Central memory CD4-positive, alpha-beta T cell (primary cell): ENCODE measurements around the gene ERBB2.
"Not testable (repeated sequence)": the region's sequence is repeated elsewhere in the genome, so short reads cannot be mapped to it uniquely, and the experiment has no call there.

Experiments
- DNase-seq: peaks from one replicate; pipeline ENCODE4 v3.0.0; 2022

The ERBB2 gene

DNA sequence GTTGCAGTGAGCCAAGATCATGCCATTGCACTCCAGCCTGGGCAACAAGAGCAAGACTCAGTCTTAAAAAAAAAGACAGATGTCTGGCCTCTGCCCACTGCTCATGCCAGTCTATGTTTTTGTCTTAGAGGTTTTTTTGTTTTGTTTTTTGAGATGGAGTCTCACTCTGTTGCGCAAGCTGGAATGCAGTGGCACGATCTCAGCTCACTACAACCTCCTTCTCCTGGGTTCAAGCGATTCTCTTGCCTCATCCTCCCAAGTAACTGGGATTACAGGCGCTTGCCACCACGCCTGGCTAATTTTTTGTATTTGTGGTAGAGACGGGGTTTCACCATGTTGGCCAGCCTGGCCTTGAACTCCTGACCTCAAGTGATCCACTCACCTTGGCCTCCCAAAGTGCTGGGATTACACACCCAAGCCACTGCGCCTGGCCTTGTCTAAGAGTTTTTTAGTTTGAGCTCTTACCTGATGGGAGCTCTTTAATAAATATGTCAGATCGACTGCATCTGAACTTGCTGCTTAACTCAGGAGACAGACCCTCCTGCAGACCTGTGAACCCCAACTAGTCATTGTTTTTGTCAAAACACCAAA, 48.7 kb downstream of the ERBB2 start:
- DNase-seq: not testable (repeated sequence)

DNA sequence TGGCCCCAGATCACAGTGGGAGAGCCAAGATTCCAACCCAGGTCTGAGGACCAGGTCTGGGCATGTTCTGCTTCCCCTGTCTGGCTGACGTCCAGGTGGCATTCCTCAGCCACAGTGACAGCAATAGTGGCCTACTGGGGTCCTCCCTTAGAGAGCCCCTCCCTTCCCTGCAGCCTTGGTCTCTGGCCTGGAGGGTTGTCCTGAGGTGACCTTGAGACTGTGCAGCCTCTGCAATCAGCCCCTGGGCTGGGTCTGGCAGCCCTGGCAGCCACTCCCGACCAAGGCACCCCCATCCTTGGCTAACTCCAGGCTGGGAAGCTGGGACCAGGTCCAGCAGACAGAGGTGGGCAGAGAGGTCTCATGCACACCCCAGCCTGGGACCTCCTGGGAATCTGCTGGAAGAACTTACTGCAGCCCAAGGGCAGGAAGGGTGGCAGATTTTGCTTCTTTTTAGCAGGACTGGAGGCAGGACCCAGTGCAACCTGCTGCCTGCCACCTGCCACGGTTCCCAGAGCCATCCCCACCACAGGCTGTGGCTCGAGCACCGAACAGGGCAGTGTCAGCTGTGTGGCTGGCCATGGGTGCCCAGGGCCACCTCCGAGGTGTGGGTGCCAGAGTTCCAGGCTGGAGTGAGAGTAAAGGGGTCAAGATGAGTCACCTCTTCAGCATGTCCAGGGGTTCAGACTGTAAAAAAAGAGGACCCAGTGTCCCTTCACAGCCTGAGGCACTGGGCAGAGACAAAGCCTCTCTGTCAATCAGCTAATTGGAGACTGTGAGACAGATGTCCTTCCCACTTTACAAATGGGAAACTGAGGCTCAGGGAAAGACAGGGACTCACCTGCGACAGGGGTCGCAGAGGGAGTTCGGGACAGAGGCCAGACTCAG, 50.5 kb downstream of the ERBB2 start:
- no peak for DNase-seq

DNA sequence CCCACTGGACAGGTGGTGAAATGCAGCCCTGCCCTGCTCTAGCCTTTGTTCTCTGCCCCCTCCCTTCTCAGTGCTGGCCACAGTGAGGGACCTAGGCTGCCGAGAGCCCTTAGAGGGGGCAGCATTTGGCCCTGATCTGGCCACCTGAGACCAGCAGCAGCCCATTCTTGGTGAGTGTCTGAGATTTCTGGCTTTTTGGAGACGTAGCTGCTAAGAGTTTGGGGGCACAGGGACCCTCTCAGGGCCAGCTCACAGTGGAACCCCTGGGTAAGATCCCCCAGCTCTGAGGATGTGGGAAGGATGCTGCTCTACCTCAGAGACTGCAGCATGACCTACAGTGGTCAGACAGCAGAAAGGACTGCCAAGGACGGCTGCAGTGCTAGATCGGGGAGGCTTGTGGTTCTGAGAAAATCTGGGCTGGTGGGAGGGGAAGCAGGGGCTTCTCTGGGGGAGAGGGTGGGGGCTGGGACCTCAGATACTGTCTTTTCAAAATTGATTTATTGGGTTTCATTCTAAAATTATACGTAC, 51.2 kb downstream of the ERBB2 start:
- no peak for DNase-seq

DNA sequence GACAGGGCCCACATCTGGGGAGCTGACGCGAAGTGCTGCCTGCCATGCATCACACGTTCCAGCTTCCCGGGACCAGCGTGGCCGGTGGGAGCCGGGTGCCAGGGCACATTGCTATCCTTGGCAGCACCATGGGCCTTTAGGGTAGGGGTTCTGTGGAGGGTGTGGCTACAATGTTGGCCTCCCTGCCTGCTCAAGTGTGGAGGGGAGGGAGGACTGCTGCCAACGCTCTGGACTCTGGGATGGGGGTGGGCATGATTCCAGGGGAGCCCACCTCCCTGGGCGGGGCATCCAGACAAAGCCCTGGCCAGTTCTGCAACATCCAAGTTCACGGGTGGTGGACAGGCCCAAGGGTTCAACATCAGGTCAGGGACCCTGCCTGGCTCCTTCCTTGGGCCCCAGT, 51.8 kb downstream of the ERBB2 start:
- no peak for DNase-seq

DNA sequence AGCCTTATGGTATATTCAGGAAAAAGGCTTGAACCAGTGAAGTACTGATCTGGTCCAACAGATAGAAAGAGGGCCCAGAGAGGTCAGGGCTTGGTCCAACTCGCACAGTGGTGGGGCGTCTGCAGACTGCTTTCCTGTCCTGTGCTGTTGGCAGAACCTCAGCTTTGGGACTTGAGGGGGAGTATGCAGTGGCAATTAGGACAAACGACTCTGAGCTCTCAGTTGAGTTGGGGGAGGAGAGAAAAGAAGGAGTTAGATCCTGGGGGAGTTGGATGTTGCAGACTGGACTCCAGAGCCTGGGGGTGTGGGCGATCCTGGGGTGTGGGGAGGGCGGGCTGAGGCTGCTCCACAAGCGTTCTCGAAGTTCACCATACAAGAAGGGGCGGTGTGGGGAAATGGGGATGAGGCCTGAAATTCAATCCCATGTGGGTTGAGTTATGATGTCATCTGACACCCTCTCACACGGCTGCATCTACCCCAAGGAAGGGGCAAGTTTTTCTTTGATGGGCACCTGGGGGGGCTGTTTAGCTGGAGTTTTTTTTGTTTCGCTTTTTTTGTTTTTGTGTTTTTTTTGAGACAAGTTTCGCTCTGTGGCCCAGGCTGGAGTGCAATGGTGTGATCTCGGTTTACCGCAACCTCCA, 52.5 kb downstream of the ERBB2 start:
- DNase-seq: no peak

DNA sequence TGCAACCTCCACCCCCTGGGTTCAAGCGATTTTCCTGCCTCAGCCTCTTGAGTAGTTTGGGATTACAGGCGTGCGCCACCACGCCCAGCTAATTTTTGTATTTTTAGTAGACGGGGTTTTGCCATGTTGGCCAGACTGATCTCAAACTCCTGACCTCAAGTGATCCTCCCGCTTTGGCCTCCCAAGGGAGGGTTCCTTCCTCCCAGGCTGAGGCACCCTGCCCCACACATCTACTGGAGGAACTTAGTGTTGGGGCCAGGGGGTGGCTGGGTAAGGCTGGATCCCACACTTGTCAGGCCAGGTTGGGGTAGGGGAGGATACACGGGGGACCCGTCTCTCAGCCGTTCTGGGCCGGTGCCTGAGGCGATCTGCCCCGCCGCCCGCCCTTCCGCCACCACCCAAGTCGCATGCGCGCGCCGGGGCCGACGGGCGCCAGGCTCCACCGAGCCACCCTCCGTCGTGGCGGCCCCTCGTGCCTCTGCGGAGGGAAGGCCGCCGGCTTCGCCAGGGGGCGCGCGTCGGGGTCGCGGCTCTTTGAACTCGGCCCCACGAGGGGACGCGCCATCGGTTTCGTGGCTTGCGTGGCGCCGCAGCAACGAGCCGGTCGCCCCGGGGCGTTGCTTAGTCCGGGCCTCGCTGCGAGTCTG, 53.8 kb downstream of the ERBB2 start:
- no peak for DNase-seq

DNA sequence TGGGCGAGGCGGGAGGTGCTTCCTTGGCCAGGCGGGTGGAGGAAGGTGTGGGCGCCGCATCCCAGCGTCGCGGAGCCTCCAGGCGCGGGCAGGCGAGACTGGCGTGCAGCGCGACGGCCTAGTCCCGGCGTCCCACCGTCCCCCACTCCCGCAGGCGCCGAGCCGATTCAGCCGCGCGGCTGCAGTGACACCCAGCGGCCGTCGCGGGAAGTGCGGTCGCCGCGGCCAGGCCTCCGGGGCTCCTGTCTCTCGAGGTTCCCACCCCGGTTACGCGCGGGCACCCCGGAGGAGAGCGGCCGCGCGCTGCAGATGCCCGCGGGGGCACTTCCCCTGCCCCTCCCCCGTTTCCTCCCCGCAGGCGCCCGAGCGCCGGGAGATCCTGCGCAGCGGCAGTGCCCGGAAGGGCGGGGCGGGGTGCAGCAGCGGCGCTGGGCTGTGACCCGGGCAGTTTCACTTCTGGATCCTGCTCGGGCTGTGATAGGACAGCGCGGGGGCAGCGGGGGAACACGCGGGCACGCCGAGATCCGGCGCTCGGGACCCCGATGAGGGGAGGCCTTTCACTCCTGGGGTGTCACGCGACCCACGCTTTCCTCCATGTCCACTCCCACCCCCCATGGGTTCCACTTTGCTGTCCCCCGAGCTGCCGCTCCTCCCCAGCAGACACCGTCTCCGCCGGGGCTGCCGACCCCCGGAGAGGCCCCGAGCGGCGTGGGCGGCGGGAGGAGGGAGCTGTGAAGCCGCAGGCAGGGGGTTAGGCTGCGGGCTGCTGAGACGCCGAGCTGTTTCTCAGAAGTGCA, 54.5 kb downstream of the ERBB2 start:
- DNase-seq: peak; percentile 99

DNA sequence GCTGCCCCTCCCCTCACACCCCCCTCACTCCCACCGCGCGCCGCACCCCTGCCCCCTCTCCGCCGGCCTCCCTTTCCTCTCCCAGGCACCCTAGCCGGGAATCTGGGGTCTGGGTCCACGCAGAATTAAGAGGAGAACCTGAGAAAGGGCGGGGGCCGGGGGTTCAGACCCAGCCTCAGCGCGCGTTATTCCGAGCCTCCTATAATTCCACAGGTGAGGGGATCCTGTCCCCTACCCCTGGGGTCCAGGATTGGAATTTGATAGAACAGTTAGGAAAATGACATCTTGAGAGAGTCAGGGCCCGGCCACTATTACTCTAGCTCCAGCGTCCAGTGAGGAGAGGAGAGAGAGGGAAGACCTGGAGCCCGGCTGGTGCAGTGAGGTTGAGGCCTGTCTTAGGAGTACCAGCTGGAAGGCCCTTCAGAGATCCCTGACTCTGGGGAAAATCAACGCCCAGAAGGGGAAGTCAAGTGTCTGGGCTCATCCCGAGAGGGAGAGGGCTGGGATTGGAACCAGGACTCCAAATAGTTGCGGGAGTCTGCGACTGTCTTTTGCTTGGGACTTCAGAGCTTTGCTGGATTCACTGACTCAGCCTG, 55.2 kb downstream of the ERBB2 start:
- DNase-seq: no peak

DNA sequence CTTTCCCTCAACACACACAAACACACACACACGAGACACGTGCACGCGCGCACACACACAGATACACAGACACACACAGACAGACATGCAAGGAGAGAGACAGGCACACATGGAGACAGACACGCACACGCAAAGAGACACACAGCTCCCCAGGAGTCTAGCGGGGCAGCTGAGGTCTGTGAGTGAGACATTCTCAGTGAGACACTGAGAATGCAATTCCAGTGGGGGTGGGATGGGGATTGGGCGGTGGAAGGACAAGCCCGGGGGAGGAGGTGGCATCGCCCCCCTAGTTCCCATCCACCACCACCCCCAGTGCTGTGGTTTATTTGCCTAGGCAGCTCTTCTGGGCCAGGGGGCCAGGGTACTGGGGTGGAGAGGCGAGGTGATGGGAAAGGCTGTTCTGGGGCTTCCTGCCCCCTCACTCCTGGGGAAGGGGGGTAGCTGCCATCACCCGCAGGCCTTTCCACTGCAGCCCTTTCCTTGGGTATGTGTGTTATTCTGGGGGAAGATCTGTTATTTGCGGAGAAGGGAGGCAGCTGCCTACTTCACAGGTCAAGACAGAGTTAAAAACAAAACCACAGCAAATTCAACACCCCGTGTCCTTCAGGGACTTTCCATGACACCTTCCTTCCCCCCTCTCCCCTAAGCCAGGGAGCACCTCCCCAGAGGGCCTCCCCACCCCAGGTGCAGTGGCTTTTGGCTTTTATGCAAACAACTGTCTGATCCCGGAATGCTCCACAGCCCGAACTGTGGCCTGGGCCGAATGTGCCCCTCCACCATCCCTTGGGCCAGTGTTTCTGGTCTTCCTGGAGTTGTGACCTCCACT, 55.9 kb downstream of the ERBB2 start:
- DNase-seq: peak; percentile 70

DNA sequence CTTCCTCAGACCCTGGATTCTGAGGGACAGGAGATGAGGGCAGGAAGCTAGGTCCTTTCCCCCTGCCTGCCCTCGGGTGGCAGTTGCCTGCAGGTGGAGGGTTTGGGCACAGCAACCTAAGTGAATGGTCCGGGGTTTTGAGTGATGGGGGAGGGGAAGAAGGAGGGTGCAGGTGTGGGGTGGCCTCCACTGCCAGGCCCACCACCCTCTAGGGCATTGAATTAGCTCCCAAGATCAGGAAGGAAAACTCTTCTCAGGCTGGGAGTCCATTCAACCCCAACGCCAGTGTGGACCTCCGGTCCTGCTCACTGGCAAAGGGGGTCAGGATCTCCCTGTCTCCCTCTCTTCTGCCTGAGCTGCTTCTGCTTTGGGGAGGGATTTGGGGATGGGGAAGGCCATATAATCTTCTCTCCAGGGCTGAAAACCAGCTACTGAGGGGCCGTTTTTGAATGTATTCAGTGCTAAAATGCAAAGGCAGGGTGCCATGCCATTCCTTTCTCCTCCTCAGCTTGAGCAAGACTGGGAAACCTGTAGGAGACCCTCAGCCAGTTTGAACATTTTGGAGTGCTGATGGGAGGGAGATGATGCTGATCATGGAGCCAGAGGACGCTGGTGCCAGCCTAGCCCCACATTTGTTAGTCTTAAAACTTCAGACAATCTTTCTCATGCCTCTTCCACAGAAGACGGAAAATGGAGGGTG, 56.7 kb downstream of the ERBB2 start:
- DNase-seq: no peak

DNA sequence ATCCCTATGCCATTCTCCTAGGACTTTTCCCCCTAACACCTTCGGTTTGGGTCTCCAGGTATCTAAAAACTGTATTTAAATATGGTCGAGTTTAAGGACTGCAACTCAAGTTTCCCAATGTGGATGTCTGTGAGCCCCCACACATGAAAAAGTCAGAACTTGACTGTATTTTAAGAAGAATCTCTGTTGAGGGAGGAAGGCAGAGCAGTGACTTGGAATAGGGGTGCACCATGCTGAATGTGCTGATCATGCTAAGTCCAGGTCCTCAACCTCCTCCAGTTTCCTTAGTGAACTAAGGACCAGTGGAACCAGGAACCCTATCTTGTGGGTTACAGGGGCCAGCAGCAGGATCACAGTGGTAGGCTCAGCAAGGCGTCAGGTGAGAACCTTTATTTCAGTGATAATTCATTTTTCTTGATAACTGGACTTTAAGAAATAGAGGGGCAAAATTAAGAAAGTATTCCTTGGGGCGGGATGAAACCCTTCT, 57.4 kb downstream of the ERBB2 start:
- DNase-seq: no peak

DNA sequence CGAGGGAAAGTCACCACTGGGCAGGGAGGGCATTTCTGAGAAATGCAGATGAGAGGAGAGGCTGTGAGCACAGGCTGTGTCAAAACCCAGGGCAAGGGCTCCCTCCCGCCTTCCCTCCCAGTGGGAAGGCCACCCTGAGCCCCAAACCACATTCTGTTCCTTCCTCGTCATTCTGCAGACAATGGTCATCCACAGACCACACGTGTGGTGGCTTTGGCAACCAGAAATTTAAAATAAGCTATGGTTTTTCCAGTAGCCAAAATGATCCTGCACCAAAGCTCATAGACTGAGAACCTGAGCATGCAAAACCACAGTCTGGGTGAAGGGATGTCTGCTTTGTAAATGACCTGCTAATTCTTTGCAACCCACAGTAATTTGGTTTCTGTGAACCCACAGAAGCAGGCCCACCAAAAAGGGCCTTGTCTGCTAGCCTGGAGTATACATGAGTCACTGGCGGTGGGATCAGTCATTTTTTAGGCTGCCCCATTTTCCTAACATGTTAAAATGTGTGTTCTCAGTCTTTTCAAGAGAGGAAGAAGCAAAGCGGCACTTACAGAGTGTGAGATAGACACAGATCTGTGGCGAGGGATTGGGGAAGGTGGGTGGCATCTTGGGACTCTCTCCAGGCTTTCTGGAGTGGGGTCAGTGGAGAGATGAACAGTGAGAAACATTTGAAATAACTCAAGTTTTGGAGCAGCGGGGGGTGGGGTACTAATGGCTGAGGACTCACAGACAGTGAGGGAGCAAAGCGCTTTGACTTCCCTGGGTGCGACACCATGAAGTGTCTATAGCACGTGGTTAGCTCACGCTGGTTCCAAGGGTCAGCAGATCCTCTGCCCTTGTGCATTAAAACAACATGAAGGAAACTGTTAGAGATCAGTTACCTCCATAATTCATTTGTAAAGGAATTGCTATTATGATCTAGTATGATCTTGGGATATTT, 58.3 kb downstream of the ERBB2 start:
- DNase-seq: peak; percentile 52

DNA sequence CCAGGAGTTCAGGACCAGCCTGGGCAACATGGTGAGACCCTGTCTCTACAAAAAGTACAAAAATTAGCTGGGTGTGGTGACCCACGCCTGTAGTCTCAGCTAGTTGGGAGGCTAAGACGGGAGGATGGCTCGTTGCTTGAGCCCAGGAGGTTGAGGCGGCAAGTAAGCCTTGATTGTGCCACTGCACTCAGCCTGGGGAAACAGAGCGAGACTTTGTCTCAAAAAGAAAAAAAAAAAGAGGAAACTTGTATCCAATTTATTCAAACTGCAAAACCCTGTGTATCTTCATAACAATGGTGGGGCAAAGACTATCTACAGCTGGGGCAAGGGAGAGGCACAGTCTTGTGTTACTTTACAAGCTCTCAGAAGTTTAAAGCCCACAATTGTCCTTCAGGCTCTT, 59.3 kb downstream of the ERBB2 start:
- DNase-seq: no peak

DNA sequence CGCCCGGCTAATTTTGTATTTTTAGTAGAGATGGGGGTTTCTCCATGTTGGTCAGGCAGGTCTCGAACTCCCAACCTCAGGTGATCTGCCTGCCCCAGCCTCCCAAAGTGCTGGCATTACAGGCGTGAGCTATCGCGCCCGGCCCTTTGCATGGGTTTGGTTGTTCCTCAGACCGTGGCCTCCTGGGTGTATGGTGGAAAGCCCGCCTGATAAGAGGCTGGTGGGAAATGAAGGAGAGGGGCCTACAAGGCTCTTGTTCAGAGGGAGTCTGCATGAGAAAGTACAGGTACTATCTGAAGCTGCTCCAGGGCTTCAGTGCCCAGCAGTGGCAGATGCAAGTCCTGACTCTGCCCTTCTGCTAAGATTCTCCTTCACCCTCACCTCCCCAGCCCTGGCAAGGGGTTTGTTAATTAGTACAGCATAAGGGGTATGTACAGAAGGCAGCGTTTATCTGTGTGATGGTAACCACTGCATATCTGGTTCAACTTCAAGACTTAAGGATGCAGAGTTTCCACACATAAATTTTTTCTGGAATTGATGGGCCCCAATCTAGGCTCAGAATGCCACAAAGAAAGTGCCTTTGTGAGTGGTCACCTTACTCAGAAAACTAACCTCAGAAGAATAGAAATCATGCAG, 62.1 kb downstream of the ERBB2 start:
- no peak for DNase-seq

DNA sequence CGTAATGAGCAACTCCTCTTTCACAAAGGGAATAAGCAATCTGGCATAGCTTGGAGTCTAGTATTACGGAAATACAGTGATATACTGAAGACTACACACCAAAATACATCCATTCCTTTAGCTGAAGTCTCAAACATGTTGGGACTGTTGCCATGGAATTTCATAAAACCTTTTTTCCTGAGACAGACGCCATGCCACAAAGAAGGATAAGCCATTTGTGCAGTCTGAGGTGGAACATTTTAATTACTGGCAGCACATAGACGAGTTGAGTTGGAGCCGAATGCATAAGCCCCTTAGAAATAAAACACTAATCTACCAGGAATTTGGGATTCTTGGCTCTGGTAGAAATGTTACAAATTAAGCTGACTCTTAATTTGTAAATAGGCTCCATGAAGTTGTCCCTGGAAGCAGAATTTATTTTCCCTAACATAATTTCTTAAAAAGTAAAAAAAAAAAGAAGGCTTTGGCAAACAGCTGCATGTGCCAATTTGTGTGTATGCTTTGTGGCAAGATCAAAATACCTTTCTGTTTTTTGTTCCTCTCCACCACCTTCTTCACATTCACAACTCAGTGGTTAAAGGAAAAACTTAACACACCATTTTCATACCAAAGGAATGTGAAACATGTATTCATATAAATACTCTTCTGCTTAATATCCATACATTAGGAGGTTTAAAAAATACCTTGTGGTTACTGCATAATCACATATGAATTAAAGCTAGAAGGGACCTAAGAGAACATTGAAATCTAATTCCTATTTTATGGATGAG, 63.4 kb downstream of the ERBB2 start:
- no peak for DNase-seq

DNA sequence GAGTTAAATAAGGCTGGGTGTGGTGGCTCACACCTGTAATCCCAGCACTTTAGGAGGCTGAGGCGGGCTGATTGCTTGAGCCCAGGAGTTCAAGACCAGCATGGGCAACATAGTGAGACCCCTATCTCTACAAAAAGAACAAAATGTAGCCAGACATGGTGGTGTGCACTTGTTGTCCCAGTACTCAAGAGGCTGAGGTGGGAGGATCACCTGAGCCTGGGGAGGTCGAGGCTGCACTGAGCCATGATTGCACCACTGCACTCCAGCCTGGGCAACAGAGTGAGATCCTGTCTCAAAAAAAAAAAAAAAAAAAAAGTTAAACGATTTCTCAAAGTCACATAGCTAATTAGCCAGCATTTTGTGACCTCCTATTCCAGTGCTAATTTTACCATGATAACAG, 64.3 kb downstream of the ERBB2 start:
- not testable (repeated sequence) for DNase-seq

DNA sequence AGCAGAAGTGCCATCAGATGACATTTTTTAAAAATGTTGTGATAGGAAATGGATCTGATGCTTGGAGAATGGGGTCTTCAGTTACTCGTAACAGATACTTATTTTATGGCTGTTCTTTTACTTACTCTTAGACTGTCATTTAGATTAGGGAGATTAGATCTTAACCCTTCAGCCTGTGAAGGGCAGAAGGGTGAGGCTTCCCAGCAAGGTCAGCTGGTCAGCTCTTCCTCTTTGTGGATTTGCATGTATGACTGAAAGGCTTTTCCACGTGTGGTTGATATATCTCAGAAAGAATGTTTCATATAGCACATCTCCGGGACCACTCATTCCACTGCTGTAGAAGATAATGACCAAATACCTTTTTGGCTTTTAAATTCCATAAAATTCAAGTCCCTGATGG, 65.3 kb downstream of the ERBB2 start:
- DNase-seq: no peak

DNA sequence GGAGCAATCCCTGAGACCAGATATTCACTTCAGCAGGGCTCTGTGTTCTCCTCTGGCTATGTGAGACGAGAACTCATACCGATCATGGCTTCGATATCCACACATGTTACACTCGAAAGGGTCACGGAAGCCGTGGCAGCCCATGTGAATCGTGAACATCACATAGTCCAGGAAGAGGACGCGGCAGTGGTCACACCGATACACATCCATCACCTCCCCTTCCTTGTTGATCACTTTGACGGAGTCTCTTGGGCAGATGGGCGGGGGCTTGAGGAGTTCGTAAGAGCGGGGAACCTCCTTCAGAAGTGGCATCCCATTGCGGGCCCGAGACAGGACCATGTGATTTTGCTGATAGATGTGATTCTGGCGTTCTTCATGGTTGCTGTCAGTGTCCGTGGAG, 65.9 kb downstream of the ERBB2 start:
- no peak for DNase-seq
